ENCODE data around the gene NXN.

DNA sequence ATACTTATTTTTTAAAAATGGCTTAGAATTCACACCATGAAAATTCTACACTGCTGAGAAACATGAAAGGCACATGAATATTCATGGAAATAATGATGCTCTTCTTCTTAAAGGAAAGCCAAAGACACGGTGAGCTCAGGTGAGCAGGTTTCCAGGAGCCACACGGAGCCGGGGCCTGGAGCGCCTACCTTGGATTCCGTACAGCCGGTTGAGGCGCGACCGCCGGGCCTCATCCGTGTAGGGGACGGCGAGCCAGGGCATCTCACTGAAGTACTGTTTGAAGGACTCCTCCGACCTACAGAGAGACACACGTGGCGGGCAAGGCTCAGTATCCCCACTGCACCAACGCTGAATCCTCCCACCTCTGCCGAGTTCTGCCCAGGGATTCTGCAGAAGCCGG is 160.3 kb downstream of the NXN start:
- TF ChIP-seq ZNF274 (IDR thresholded peaks at IDR 0.05; ENCODE audit: low read depth, low read length) (no peak), YY1 (IDR thresholded peaks at IDR 0.05; ENCODE audit: insufficient read depth, insufficient read length) (no peak), SUZ12 (IDR thresholded peaks at IDR 0.05; ENCODE audit: extremely low read depth, insufficient read depth, insufficient read length) (no peak)

Data from NT2/D1 (cell line).